GM19324 (cell line): ENCODE results near the gene ABCB11.
"Not testable (repeated sequence)": the region's sequence is repeated elsewhere in the genome, so short reads cannot be mapped to it uniquely, and the experiment has no call there.

Experiments used
- ATAC-seq: cut with Tn5 transposase; IDR thresholded peaks from one replicate; pipeline ENCODE4 v1.9.1; 2021; ENCODE audit warnings: mild to moderate bottlenecking, moderate library complexity; ENCODE audit not compliant: unreplicated experiment, low FRiP score

ABCB11 gene

GRCh38 chr2:169031202-169031601 is at the start of gene ABCB11:
ABCB11 (minus strand) TSS chr2:169031324; CDS start chr2:169018125, 13,199 bp downstream.
- no peak for ATAC-seq

- peak; percentile 94 for ATAC-seq
Observed at GRCh38 chr2:169080250-169081069, 49.3 kb upstream of the ABCB11 start.

- no peak for ATAC-seq
Observed at GRCh38 chr2:169077674-169078240, 46.6 kb upstream of the ABCB11 start.

GRCh38 chr2:169073963-169074751 is 43.0 kb upstream of the ABCB11 start:
- peak; percentile 48 for ATAC-seq

DNA sequence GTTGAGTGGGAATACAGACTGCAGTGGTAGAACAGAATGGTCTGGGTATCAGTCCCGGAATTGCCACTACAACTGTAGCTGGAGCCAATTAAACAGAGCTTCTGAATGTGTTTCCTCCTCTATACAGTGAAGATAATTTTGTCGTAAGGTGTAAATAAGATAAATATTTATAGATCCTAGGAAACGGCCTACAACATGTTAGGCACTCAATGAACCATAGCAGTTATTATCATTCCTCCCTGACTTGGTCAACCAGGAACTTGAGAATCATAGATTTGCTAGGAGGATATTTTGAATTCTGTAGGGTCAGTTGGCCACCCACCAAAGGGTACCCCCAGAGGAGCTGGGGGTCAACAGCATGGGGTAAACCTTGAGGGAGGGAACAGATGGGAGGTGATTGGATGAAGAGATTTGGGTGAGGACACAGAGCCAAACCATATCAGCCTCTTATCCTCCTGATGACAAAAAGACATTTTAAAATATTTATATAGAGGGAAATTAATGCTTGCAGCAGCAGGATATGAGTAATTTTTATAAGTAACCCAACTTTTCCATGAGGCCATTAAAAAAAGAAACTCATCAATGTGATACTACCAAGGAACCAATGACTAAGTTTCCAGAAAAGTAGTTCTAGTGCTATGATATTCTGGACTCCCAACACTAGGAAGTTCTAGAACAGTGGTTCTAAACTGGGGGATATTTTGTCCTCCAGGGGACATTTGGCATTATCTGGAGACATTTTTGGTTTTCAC is 42.3 kb upstream of the ABCB11 start:
- ATAC-seq = no peak

DNA sequence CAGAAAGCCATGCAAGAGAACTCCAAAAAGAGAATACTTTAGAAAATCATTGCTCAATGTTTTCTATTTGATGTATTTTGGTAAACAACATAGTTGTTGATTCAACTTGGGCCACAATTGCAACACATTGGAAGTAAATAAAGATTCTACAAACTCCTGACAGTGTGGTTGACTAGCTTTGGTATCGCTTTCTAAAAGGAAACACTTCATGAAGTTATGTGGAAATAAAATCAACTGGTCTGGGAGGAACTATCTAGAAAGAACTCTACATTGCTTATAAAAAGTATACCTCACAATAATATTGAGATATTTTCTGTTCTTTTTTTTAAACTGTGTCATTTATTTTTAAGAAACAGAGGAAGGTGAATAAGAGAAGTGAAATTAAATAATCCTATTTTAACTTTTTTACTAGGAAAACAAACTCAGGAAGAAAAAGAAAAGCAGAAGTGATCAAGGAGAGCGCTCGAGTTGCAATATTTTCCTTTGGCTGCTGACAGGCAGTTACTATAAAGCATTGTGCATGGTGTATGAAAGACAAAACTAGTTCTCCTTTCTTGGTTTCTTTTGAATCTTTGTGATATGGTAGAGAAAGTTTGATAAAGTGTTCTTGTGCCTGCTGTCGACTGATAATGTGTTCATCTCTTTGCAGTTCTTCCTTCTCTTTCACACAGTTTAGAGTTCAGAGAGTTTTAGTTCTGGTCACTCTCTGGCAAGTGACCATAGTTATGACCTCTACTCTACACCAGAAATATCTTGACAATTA is 41.2 kb upstream of the ABCB11 start:
- ATAC-seq = no peak

GRCh38 chr2:169071455-169071854 is 40.3 kb upstream of the ABCB11 start:
- ATAC-seq = no peak

DNA sequence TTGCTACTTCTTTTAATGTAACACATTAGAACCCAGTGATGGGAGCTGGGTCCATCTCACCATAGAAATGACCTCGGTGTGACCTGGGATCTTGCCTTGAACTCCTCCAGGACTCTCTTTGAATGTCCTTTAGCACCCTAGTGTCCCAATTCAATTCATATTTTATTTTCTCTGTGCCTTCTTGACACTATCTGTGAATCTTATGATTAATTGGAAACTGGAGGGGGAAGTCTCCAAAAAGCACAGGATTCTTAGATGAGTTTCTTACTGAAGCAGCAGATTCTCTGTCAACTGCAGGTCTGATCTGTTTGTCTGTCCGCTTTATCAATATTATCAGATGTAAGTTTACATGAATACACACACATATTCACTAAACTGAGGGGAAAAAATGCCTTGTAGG is 38.7 kb upstream of the ABCB11 start:
- no peak for ATAC-seq

- no peak for ATAC-seq
Observed at GRCh38 chr2:169069341-169069740, 38.2 kb upstream of the ABCB11 start, which contains the start of gene DHRS9. DHRS9 (plus strand) TSS chr2:169069563; CDS start chr2:169081582, 12,019 bp downstream.

DNA sequence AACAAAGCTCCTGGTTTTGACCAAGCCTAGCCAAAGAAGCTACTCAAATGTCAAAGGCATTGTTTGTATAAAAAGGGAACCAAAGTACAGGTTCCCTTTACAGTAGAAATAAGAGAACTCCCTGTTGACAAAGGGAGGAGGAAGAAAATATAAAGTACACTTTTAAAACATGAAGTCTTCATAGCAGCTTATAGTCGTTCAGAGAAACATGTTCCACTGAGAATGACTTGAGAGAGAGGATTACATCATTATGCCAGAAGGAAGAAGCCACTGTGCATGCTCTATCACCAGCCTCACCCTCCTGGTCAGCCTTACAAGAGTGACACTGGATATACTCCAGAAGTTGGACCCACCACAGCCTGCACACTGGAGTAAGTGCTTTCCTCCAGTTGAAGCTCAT is 35.8 kb upstream of the ABCB11 start:
- no peak for ATAC-seq

DNA sequence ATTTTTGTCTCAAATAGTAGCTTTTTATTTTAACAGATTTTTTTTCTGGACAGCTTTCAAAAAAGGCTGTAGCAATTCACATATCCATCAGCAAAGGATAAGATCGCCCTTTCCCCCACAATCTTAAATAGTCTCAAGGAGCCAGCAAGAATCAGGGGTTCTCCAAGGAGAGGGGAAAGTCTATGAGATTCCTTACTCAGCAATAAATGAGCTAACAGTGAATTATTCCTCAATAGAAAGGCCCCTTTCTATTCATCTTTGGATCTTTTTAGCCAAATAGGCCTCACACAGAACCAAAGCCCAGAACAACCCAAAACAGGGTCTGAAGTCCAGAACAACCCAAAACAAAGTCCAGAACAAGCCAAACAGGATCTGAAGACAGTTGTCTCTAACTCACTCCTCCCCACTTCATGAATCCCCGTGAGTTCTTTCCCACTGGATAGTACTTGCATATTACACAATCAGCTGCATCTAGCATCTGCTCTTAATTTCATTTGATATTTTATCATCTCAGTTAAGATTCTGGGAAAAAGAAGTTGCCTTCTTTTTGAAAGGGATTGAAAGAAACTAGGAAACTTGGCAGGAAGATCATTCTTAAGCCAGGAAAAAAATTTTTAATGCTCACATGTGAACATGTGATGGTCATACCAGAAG is 34.9 kb upstream of the ABCB11 start:
- no peak for ATAC-seq

DNA sequence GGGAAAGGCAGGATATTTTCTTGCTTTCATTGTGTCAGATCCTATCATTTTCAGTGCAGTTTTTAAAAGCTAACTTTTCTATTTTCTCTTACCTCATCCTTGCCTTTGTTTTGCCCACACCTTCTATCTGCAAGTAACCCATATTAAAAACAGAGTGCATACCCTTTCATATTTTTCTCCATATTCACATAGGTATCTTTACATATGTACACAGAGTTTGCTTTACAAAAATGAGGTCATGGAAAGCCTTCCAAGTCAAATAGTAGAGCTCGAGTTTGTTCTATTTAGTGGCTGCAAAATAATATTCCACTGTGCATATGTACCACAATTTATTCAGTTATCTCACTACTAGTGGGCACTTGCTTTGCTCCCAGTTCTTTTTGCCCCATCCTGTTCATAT is 34.3 kb upstream of the ABCB11 start:
- no peak for ATAC-seq

GRCh38 chr2:169064199-169064598 is 33.1 kb upstream of the ABCB11 start:
- ATAC-seq = not testable (repeated sequence)

DNA sequence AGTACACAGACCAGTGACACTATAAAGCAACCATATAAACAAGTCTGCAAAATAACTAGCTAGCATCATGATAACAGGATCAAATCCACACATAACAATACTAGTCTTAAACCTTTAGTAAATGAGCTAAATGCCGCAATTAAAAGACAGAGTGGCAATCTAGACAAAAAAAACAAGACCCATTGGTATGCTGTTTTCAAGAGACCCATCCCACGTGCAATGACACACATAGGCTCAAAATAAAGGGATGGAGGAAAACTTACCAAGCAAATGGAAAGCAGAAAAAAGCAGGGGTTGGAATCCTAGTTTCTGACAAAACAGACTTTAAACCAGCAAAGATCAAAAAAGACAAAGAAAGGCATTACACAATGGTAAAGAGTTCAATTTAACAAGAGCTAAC is 23.5 kb upstream of the ABCB11 start:
- not testable (repeated sequence) for ATAC-seq

GRCh38 chr2:169050476-169051240 is 19.5 kb upstream of the ABCB11 start:
- no peak for ATAC-seq

GRCh38 chr2:169049142-169049541 is 18.0 kb upstream of the ABCB11 start:
- ATAC-seq = no peak

- ATAC-seq = no peak
Observed at GRCh38 chr2:169047256-169048250, 16.4 kb upstream of the ABCB11 start.
